Loucy (cell line): ENCODE data around the gene GNAZ.
"Not testable (repeated sequence)": the region's sequence is repeated elsewhere in the genome, so short reads cannot be mapped to it uniquely, and the experiment has no call there.

Experiments used
- H2AFZ ChIP-seq: fragments of 200-600 bp; sonication (generic); 2 replicates; pipeline ENCODE4 v1.6.0; 2016; ENCODE audit warnings: antibody characterized with exemption, mild to moderate bottlenecking, low read length, moderate library complexity
- H3F3A ChIP-seq: fragments of 200-600 bp; 2 replicates; pipeline ENCODE4 v1.6.0; 2016; ENCODE audit warnings: antibody characterized with exemption, low read depth, mild to moderate bottlenecking
- H3K27me3 ChIP-seq: fragments of 200-600 bp; sonication (generic); 2 replicates; pipeline ENCODE4 v1.6.1; 2014; ENCODE audit warnings: low read length, mild to moderate bottlenecking; ENCODE audit not compliant: insufficient read depth, poor library complexity, severe bottlenecking
- H3K36me3 ChIP-seq: fragments of 200-600 bp; sonication (generic); 2 replicates; pipeline ENCODE4 v1.6.1; 2016; ENCODE audit warnings: low read length; ENCODE audit not compliant: insufficient read depth
- H3K4me1 ChIP-seq: fragments of 200-600 bp; sonication (generic); 2 replicates; pipeline ENCODE4 v1.5.1; 2014; ENCODE audit warnings: low read length, mild to moderate bottlenecking; ENCODE audit not compliant: insufficient read depth, poor library complexity, severe bottlenecking
- H3K4me2 ChIP-seq: fragments of 200-600 bp; sonication (generic); 2 replicates; pipeline ENCODE4 v1.6.0; 2014; ENCODE audit warnings: antibody characterized with exemption, low read length, low read depth, mild to moderate bottlenecking; ENCODE audit not compliant: poor library complexity, severe bottlenecking
- H3K4me3 ChIP-seq: fragments of 200-600 bp; sonication (generic); 2 replicates; pipeline ENCODE4 v1.5.1; 2014; ENCODE audit warnings: low read length, mild to moderate bottlenecking, mixed read lengths; ENCODE audit not compliant: poor library complexity, severe bottlenecking
- H3K79me2 ChIP-seq: fragments of 200-600 bp; sonication (generic); 2 replicates; pipeline ENCODE4 v1.6.1; 2014; ENCODE audit warnings: low read length; ENCODE audit not compliant: insufficient read depth
- H3K9ac ChIP-seq: fragments of 200-600 bp; sonication (generic); 2 replicates; pipeline ENCODE4 v1.6.0; 2014; ENCODE audit warnings: mild to moderate bottlenecking, low read depth, low read length, moderate library complexity; ENCODE audit not compliant: poor library complexity, severe bottlenecking
- H3K9me2 ChIP-seq: fragments of 200-600 bp; sonication (generic); replicated peaks from 2 replicates; pipeline ENCODE4 v1.6.1; 2016; ENCODE audit warnings: low read depth, low read length, mixed read lengths
- H3K9me3 ChIP-seq: fragments of 200-600 bp; sonication (generic); 2 replicates; pipeline ENCODE4 v1.6.1; 2014; ENCODE audit warnings: mild to moderate bottlenecking, antibody characterized with exemption, low read length, low read depth; ENCODE audit not compliant: insufficient read depth
- H4K20me1 ChIP-seq: fragments of 200-600 bp; sonication (generic); 2 replicates; pipeline ENCODE4 v1.6.0; 2014; ENCODE audit warnings: antibody characterized with exemption, low read length, mild to moderate bottlenecking; ENCODE audit not compliant: insufficient read depth, poor library complexity, severe bottlenecking
- EZH2phosphoT487 ChIP-seq: fragments of 200-600 bp; IDR thresholded peaks from 2 replicates; pipeline ENCODE4 v1.6.1; 2018; ENCODE audit warnings: antibody characterized with exemption, mild to moderate bottlenecking, moderate library complexity, borderline replicate concordance
- TF ChIP-seq, protein P1 (sequence below): fragments of 200-600 bp; sonication (generic); conservative IDR thresholded peaks from 2 replicates; pipeline ENCODE4 v1.5.1; 2014; ENCODE audit warnings: mild to moderate bottlenecking, antibody characterized with exemption, low read length

Gene GNAZ

DNA sequence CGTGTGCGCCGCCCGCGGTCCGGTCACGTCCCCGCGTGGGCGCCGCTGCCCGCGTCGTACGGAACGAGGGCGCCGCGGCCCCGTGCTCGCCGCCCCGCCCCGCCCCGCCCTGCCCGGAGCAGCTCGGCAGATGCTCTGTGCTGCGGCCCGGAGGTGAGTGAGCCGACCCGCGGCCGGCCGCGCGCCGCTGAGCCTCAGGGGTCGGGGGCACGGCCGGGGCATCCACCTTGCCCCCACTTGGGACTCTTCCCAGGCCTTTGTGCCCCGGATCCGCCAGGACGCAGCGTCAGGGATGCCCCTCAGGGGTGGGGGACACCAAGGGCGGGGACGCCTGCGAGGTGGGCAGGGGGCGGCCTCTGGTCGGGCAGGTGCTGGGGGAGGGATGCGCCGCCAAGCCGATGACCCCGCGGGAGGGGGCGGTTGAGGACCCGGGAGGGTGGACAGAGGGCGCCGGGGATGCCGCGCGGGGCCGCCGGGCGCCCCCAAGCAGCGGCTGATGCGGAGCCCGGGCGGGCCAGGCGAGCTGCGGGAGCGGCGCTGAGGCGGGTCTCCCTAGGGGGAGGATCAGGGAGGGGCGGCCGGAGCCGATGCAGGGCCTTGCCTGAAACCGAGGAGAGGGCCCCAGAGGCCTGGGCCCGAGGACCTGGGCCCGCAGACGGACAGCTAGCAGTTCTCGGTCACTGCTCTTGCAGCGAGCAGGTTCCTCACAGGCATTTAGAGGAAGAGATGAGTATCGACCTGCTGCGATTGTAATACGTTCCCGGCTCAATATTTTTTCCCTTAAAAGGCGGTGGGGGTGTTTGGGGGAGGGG, at the start of gene GNAZ:
Gene GNAZ, plus strand, starts transcription at position 102 of the 812 bp plus-strand sequence. CDS start 25,177 bp downstream, outside the sequence.
- no peaks in the 10 kb centered on the region for H3F3A ChIP-seq
- no peaks in the 10 kb centered on the region for H3K27me3 ChIP-seq
- H3K4me3 ChIP-seq: peak within 1 kb of the TSS; percentile 72
- peak within 1 kb of the TSS; percentile 70 for H2AFZ ChIP-seq
- H3K9me3 ChIP-seq: no peaks in the 10 kb centered on the region
- no peaks in the 10 kb centered on the region for H3K9me2 ChIP-seq
- TF ChIP-seq, protein P1, sequence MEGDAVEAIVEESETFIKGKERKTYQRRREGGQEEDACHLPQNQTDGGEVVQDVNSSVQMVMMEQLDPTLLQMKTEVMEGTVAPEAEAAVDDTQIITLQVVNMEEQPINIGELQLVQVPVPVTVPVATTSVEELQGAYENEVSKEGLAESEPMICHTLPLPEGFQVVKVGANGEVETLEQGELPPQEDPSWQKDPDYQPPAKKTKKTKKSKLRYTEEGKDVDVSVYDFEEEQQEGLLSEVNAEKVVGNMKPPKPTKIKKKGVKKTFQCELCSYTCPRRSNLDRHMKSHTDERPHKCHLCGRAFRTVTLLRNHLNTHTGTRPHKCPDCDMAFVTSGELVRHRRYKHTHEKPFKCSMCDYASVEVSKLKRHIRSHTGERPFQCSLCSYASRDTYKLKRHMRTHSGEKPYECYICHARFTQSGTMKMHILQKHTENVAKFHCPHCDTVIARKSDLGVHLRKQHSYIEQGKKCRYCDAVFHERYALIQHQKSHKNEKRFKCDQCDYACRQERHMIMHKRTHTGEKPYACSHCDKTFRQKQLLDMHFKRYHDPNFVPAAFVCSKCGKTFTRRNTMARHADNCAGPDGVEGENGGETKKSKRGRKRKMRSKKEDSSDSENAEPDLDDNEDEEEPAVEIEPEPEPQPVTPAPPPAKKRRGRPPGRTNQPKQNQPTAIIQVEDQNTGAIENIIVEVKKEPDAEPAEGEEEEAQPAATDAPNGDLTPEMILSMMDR: no peak
- TF ChIP-seq EZH2phosphoT487: no peak
- peak within 1 kb of the TSS; percentile 27 for H3K9ac ChIP-seq
- H3K79me2 ChIP-seq: no peaks in the 10 kb centered on the region
- H3K36me3 ChIP-seq: no peaks in the 10 kb centered on the region
- peaks cover 11% of the 10 kb centered on the region for H3K4me1 ChIP-seq
- H4K20me1 ChIP-seq: no peaks in the 10 kb centered on the region
- H3K4me2 ChIP-seq: peak within 1 kb of the TSS; percentile 74

DNA sequence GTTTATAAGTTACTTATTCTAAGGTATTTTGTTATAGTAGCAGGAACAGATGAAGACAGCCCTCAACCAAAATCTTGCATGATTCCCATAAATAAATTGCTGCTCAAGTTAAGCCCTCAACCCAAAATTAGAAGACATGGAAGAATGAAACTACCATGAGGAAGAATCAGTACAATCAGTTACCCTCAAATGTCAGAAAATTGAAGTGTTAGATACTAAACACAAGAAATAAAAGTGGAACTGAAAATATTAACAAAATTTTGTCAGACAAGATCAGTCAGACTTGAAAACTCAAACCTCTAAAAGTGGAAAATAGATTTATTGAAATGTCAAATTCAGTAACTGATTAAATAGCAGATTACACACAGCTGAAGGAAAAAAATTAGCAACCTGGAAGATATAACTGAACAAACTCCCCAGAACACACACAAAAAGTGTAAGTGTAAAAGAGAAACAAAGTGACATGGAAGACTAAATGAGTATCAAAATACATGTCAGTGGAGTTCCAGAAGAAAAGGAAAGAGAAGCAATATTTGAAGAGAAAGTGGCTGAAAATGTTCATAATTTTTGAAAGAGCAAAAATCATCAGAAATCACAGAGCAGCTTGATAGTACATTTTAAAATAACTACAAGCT, 49.5 kb upstream of the GNAZ start:
- no peaks in the 10 kb centered on the region for H3K4me1 ChIP-seq
- H3K9me2 ChIP-seq: no peaks in the 10 kb centered on the region
- no peaks in the 10 kb centered on the region for H3K9me3 ChIP-seq
- no peak overlapping the region for H3K4me3 ChIP-seq
- no peak overlapping the region for H3K9ac ChIP-seq
- no peak for TF ChIP-seq EZH2phosphoT487
- TF ChIP-seq, protein P1: no peak
- no peak overlapping the region for H2AFZ ChIP-seq
- no peaks in the 10 kb centered on the region for H3K27me3 ChIP-seq
- no peaks in the 10 kb centered on the region for H3F3A ChIP-seq
- H3K36me3 ChIP-seq: no peaks in the 10 kb centered on the region
- H3K79me2 ChIP-seq: no peaks in the 10 kb centered on the region
- H3K4me2 ChIP-seq: no peak overlapping the region
- no peaks in the 10 kb centered on the region for H4K20me1 ChIP-seq

DNA sequence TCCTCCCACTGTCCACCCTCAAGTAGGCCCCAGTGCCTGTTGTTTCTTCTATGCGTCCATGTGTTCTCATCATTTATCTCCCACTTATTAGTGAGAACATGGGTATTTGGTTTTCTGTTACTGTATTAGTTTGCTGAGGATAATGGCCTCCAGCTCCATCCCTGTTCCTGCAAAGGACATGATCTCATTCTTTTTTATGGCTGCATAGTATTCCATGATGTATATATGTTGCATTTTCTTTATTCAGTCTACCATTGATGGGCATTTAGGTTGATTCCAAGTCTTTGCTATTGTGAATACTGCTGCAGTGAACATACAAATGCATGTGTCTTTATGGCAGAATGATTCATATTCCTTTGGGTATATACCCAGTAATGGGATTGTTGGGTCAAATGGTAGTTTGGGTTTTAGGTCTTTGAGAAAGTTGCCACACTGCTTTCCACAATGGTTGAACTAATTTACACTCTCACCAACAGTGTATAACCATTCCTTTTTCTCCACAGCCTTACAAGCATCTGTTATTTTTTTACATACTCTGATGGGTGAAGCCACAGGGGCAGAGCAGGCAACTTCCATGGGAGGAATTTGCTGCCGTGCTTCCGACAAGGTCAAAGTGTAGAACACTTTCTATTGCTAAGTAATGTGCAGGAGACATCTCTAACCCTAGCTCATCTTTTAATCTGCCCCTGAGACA, 48.5 kb upstream of the GNAZ start:
- H3K79me2 ChIP-seq, H4K20me1 ChIP-seq, H3K4me3 ChIP-seq, H2AFZ ChIP-seq, H3K36me3 ChIP-seq, H3K9ac ChIP-seq, H3F3A ChIP-seq, H3K27me3 ChIP-seq, H3K9me3 ChIP-seq, H3K4me1 ChIP-seq, H3K4me2 ChIP-seq, H3K9me2 ChIP-seq: not testable (repeated sequence)
